ENCODE measurements around the gene TBCCD1.

GRCh38 chr3:186516646-186517045, 50.5 kb downstream of the TBCCD1 start:
- TF ChIP-seq CTCF (IDR thresholded peaks at IDR 0.05) (no peak), POLR2A (IDR thresholded peaks at IDR 0.05) (no peak)
